ENCODE results near the gene ADCY5.

ADCY5 gene

DNA sequence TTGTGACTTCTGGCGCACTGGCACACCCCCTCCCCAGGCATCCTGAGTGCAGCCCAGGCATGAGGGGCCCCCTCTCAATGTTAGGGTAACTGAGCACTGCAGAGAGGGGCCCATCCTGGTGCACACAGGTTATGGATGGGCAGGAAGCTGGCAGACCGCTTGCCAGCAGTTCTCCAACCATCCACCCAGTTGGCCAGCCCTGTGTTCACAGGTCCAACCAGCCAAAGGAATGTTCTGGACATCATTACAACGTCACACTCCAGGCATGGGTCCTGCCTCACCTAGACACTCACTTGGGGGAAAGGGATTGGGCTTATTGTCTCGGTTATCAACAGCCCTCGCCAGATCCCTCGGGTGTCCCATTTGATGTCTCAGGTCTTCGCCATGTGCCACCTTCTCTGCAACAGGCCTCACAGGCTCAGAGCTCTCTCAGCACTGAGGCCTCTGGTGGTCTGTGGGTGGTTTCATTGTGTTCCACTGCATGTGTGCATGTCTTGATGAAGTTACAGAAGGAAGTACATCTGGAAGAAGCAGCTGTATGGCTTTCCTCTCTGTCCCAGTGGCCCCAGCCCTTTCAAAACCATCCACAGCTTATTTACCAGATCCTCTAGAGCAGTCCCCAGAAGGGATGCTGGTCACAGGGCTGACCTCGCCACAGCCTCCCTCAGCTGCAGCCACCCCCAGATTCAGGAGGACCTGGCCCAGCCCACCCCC is 23.7 kb downstream of the ADCY5 start:
- DNase-seq, result no peak

DNA sequence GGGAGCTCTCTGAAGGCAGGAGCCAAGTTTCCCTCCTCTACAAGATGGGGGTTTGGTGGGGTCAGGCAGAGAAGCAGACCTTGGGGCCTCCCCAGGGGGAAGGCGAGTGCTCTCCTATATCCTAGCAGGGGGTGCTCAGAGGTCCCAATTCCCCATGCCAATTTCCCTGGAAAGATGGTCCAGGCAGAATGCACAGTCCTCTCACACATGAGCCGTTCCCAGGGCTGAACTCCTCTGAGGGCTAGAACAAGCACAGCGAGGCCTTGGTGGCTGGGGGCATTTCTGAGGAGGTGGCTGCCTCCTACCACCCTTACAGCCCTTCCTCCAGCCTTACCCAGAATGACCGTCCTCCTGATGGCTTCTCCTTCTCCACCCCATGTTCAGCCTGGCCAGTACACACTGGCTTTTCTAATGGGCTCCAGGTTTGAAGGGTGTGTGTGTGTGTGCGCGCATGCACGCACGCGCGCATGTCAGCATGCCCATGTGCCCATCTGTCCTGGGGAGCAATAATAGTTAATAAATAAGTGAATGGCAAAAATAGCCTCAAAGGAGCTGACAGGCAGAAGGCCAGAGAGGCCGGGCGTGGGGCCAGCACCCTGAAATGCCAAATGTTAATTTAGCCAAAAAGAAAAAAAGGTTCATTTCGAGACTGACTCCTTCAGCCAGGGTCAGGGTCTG is 24.4 kb downstream of the ADCY5 start:
- no peak for DNase-seq

DNA sequence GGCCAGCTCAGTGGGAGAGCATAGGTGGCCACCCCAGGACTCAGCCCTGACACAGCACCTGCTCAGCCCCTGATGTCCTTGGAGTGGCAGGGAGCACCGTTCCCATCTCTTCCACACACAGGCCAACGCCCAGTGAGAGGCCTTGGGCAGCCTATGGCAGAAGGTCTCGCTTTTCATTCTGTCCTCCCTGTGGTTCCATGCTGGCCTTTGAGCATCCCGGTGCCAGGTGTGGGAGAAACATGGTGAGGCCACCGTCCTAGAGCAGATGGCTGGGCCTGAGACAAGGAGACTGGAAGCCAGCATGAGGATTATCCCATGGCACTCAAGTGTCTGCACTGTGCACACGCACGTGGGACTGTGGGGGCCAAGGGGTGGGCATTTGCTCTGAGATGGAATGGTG is 25.1 kb downstream of the ADCY5 start:
- DNase-seq, result no peak

GRCh38 chr3:123423031-123423430 is 25.9 kb downstream of the ADCY5 start:
- DNase-seq, result no peak

- DNase-seq, result no peak
These were observed 26.4 kb downstream of the ADCY5 start for GRCh38 chr3:123422457-123422856.

GRCh38 chr3:123421353-123422174 is 27.3 kb downstream of the ADCY5 start:
- no peak for DNase-seq

DNA sequence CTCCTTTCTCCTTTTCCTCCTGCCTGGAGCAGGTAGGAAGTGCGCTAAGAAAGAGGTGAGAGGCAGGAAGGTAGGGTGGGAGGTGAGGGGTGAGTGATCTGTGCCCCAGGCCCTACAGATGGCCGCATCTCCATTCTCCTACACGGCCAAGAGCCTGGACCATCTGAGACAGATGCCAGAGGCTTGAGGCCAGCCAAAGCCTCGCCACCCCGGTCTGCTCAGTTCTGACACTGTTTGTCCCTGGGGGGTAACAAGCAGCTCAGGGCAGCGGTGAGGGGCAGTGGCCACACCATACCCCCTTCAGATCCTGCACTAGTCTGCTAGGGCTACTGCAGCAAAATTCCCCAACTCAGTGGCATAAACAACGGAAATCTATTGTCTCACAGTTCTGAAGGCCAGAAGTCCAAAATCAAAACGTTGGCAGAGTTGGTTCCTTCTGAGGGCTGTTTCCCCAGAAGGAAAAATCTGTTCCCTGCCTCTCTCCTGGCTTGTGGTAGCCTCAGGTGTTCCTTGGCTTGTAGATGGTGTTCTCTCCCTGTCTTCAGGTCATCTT is 28.4 kb downstream of the ADCY5 start:
- DNase-seq, result no peak

DNA sequence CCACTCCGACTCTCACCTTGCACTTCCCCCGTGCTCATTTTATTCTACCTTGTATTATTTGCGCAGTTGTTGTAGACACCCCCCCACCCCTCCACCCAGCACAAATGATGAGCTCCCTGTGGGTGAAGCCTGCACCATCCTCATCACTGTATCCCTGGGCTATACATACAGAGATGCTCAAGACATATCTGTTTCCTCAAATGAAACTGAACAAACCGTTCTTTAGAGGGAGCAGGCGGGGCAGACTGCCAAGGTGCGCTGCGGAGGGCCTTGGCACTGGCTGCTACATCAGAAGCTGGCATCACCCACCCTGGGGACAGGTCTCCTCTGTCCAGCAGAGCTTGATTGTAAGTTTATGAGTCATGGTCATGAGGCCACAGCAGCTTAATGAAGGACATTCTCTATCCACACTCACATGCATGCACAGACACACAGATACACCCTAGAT is 29.0 kb downstream of the ADCY5 start:
- DNase-seq, result no peak

GRCh38 chr3:123419181-123419849 is 29.6 kb downstream of the ADCY5 start:
- no peak for DNase-seq

DNA sequence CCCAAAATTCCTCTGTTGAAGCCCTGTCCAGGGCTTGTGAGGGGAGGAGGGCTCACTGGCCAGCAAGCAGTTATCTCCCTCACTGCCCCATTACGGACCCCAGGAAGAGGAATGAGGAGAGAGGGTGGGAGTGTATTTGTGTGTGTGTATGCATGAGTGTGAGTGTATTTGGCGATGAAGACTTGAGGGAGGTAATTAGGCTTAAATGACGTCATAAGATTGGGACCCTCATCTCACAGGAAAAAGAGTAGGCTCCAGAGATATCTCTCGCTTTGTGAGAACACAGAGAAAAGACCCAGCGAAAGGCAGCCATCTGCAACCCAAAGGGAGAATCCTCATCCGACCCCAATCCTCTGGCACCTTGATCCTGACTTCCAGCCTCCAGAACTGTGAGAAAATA is 32.2 kb downstream of the ADCY5 start:
- no peak for DNase-seq

DNA sequence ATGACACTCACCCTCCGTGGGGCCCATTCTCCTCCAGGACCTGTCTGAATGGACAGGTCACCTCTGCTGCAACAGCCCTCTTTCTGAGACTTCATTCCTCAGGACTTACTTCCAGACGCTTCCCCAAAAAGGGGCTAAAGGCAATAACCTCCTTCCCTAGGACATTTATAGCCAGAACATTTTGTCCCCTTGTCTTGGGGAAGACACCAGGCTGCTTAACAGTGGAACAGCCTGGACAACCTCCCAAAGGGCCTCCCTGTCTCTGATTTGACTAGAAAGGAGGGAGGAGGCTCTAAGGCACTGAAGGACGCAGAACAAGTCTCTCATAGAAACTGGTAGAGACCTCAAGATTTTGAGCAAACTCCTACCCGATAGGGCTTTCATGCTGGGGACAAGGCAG is 32.7 kb downstream of the ADCY5 start:
- DNase-seq, result no peak

GRCh38 chr3:123414973-123415775 is 33.7 kb downstream of the ADCY5 start:
- no peak for DNase-seq

DNA sequence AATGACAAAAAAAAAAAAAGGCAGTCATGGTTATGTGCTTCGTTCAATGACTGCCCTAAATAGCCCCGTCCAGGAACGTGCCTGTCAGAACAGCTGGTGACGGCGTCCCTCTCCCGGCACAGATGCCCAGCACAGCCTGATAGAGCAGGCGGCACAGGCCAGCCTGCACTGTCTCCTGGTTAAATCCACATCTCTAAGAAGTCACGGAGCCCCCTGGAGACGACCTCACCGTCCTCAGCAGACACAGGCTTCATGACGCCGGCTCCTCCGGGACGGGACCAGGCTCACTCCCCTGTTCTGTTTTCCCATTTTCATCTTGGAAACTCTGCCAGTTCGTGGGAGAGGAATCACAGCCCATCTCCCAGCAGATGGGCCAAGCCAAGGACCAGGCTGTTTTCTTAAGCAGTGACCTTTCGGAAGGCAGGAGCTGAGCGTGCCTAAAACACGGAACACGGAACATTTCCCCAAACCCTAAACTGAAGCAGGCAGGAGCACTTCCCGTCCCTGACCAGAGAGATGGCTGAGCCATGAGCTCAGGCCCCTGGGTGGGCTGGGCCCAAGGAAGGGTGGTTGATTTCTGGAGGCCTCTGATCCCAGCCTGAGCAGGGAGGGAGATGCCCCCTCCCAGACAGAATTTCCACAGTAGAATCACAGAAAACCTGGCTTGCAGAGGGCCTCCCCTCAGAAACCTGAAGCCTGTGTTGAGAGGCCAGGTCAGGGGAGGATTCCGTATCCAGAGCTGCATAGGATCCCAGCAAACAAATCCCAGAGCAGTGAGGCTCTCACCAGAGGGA is 35.9 kb downstream of the ADCY5 start:
- DNase-seq, result no peak

DNA sequence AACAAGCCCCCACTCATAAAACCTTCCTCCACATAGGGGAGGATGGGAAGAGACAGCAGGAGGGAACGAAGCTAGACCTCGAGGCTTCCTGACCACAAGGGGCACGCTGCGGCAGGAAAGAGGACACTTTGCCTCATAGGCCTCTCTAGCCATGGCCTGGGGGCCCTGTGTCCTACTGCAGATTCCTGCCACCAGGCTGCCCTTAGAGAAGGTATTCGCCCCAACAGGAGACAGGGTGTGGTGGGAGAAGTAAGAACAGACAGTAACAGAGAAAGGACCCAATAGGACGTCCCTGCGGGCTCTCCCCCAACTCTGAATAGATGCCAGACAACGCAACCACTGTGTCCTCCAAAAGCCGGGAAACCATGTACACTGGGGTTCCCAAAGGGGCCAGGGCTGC is 36.8 kb downstream of the ADCY5 start:
- no peak for DNase-seq

DNA sequence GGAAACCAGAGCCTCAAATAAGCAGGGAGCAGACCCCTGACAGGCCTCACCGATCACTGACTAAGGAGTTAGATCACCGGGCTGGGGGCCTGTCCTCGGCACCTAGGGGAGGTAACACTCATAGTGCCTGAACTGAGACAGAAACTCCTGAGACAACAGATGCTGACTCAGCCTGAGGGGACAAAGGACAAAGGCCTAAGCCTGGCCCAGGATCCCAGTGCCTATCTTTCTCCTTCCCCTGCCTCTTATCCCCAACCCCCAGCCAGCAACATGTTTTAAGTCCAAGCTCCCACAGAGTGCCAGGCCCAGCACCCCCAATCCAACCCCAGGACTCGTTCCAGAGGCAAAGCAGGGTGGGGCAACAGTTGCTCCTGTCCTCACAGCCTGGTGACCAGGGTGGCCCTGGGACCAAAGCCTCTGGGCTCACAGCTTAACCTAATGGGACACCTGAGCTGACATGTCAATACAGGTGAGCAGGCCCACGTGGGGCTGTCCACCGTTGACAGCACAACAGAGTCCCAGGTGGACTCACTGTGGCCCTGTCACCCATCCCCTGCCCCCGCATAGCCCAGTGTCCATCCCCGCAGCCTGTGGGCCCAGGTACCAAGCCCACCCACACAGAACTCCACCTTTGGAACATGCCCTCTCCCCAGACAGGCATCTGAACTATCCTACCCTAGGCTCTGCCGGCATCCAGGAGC is 37.4 kb downstream of the ADCY5 start:
- DNase-seq, result no peak

- DNase-seq, result no peak
These were observed 38.8 kb downstream of the ADCY5 start for GRCh38 chr3:123410149-123410515.

DNA sequence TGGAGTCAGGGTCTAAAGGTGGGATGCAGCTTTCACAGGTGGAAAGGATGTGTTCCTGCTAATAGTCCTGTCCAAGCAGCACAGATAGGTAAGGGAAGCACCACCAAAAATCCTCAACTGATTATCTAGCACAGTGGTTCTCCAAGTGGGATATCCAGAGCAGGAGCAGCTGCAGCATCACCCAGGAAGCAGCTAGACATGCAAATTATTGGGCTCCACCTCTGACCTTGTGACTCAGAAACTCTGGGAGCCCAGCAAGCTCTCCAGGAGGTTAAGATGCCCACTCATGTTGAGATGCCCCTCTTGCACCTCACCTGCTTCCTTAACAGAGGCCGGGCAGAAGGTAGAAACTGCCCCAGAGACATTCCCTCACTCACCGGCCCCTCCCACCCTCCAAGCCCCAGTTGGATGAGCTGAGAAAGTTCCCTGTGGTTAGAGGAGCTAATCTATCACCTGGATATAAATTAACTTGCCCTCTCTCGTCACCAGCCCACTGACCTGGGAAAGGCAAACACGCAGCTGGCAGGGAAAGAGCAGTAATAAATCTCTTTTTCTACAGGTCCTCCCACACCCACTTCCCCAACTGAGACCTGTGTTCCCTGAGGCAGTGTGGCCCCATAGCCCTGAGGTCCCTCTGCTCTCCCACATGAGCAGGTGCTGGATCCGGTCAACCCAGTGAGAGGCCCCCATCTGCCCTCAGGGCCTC is 39.3 kb downstream of the ADCY5 start:
- no peak for DNase-seq

GRCh38 chr3:123406598-123406997 is 42.3 kb downstream of the ADCY5 start:
- no peak for DNase-seq

DNA sequence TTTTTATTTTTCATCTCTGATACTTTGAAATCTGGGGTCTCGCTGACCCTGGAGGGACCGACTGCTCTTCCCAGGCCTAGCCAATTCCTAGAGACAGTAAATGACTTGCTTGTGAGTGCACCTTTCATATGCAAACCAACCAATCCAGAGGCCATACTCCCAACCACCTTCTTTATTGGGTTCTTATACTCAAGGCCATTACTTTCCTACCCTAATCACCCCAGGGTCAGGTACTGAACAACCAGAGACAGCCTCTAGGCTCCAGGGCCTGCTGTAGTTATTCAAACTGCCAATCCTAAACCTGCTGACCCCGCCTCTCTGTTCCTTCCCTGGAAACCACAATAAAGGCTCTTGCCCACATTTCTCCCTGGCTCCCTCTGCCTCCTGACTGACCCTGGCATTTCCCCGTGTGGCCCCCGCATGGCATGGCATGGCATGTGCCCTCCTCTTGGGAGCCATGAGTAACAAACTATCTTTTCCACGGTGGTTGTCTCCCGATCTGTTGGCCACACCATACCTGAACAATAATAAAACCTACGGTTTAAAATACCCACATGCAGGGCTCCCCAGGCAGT is 42.9 kb downstream of the ADCY5 start:
- no peak for DNase-seq

DNA sequence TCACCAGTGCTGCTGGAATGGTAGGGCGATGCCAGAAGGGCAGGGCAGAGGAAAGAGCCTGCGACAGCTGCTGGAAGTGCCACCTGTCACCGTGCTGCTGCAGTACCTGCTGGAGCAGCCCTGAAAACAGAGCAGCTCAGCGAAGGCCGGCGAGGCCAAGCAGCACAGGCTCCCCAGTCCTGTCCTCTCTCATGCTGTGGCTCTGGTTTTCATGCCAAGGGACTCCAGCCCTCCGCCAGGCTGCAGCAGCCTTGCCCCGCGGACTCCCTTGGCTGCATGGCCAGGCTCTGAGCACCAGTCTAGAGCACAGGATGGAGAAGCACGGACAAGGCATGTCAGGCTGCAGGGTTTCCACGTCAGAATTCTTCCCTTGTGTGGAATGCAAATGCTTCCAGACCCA is 43.9 kb downstream of the ADCY5 start:
- no peak for DNase-seq
